GM12873 (cell line): ENCODE data around the gene AQP11.

ENCODE experiments used
- CTCF ChIP-seq: IDR thresholded peaks from 2 replicates; pipeline ENCODE4 v1.5.1; 2012; ENCODE audit warnings: low read depth, mild to moderate bottlenecking, moderate library complexity, low read length, control low read depth; ENCODE audit not compliant: insufficient read depth; ENCODE audit errors: missing control alignments

Gene AQP11

GRCh38 chr11:77589521-77590193 lies at the start of gene AQP11:
Gene AQP11, plus strand, starts transcription at chr11:77589953. Its CDS starts 40 bp downstream, at chr11:77589993.
- TF ChIP-seq CTCF = no peak

- no peak for TF ChIP-seq CTCF
These were observed 47.5 kb upstream of the AQP11 start for GRCh38 chr11:77542296-77542695.

GRCh38 chr11:77547047-77547836 lies 42.5 kb upstream of the AQP11 start:
- TF ChIP-seq CTCF = no peak

GRCh38 chr11:77547863-77548551 lies 41.7 kb upstream of the AQP11 start:
- peak; percentile 65 for TF ChIP-seq CTCF

- TF ChIP-seq CTCF = no peak
These were observed 41.0 kb upstream of the AQP11 start for GRCh38 chr11:77548552-77549445.

GRCh38 chr11:77557553-77557952 lies 32.2 kb upstream of the AQP11 start:
- TF ChIP-seq CTCF = peak; percentile 39

GRCh38 chr11:77558380-77558779 lies 31.4 kb upstream of the AQP11 start:
- no peak for TF ChIP-seq CTCF
